Right lobe of liver (tissue), 6 donors: ENCODE measurements around the gene ATP1B3. TPM values are rescaled to one million over a fixed set of nuclear protein-coding genes. Genes with fewer than 3 reads are reported as not detected.
"Not testable (repeated sequence)": the region's sequence is repeated elsewhere in the genome, so short reads cannot be mapped to it uniquely, and the experiment has no call there.

Experiments
- ATAC-seq, 4 donors: fragments of 200-7000 bp; cut with Tn5 transposase; one replicate each; pipeline ENCODE4 v1.9.1; 2020; ENCODE audit warnings: mild to moderate bottlenecking in 4 of 4, moderate library complexity in 4 of 4
- DNase-seq, 3 donors: peaks; one replicate each; pipeline ENCODE4 v3.0.0-alpha.2; 2020
- H3K27ac ChIP-seq, 3 donors: fragments of 200-600 bp; one replicate each; pipeline ENCODE4 v1.8.0; 2022
- H3K27me3 ChIP-seq, 2 donors: fragments of 200-600 bp; one replicate each; pipeline ENCODE4 v1.8.0; 2022
- H3K36me3 ChIP-seq, 4 donors: fragments of 200-600 bp; sonication (generic) in 1 of 4; one replicate each; pipeline versions ENCODE4 v1.5.1 to v1.8.0; 2017 to 2022; ENCODE audit warnings: control low read depth in 1 of 4
- H3K4me1 ChIP-seq, 4 donors: fragments of 200-600 bp; sonication (generic) in 1 of 4; one replicate each; pipeline versions ENCODE4 v1.5.1 to v1.8.0; 2017 to 2022; ENCODE audit warnings: control low read depth in 1 of 4
- H3K4me3 ChIP-seq, 3 donors: fragments of 200-600 bp; one replicate each; pipeline ENCODE4 v1.8.0; 2022
- H3K9me3 ChIP-seq, 4 donors: fragments of 200-600 bp; sonication (generic) in 1 of 4; one replicate each; pipeline versions ENCODE4 v1.5.1 to v1.8.0; 2017 to 2022; ENCODE audit warnings: control low read depth in 1 of 4
- CTCF ChIP-seq, 4 donors: fragments of 200-600 bp in 3 of 4; fragments of 450-650 bp in 1 of 4; IDR thresholded peaks; one replicate each; pipeline versions ENCODE4 v1.5.1 to v1.8.0; 2016 to 2022; ENCODE audit warnings: antibody characterized with exemption in 4 of 4, mild to moderate bottlenecking in 2 of 4
- POLR2A ChIP-seq: fragments of 450-650 bp; IDR thresholded peaks from one replicate; pipeline ENCODE4 v1.6.1; 2017; ENCODE audit warnings: antibody characterized with exemption, mild to moderate bottlenecking
- WGBS: methylation state at CpG from one replicate; pipeline ENCODE4 v1.1.6; 2018; ENCODE audit warnings: low coverage, low lambda C conversion rate; ENCODE audit not compliant: insufficient coverage; ENCODE audit errors: missing lambda C conversion rate; 5-methylcytosine and 5-hydroxymethylcytosine counted together
- intact Hi-C, 2 donors: fragments of 100-400 bp; cut with DNase I; formaldehyde crosslinking; loops; one replicate each; pipeline versions ENCODE4 v1.11.2 to v1.14.1; 2022
- total RNA-seq, 6 experiments: library from RNA; depleted of rRNA in 2 of 6; stranded (reverse); fragments of >200 nt in 2 of 6; fragmentation: NEBNext Ultra II Directional in 3 of 6; extraction: Animal tissue kit (Norgen Biotek cat#: 25700) in 3 of 6; gene quantifications; one replicate each; pipeline versions ENCODE4 v1.1.0 to v1.2.4, GENCODE V29; 2016 to 2023
- donor health status: DM: no; HTN: yes; CAD: no.
- donor health status: DM: no; HTN: no; CAD: no.
- donor health status: DM: no; HTN: no; CAD: no.
- donor health status: DM: no; HTN: yes; CAD: no.
- donor health status: DM: no; HTN: yes; CAD: no.

The ATP1B3 gene
- total RNA-seq, 6 experiments from 2014 or later = 6.6 to 19.4 (median 9.3) TPM

- no peak overlapping the region for H3K27ac ChIP-seq
- intact Hi-C loops = no loop called here
- H3K9me3 ChIP-seq = no peaks in the 10 kb centered on the region
- WGBS = 25% methylated on average over 1 of the region's 1 CpG
- H3K4me3 ChIP-seq = no peak overlapping the region
- H3K36me3 ChIP-seq = no peaks in the 10 kb centered on the region
- TF ChIP-seq POLR2A = no peak
- no peak for TF ChIP-seq CTCF (IDR thresholded peaks at IDR 0.05)
- H3K27me3 ChIP-seq = no peaks in the 10 kb centered on the region
- ATAC-seq (no peak), DNase-seq (no peak)
- peaks cover 0 to 4% (median 0%) of the 10 kb centered on the region in 4 donors for H3K4me1 ChIP-seq
Observed at GRCh38 chr3:141878326-141878725, 1.9 kb downstream of the ATP1B3 start.

GRCh38 chr3:141878817-141879216 lies 2.4 kb downstream of the ATP1B3 start:
- no peak overlapping the region for H3K27ac ChIP-seq
- DNase-seq (no peak), ATAC-seq (no peak)
- peaks cover 0 to 4% (median 0%) of the 10 kb centered on the region in 4 donors for H3K4me1 ChIP-seq
- H3K36me3 ChIP-seq = no peaks in the 10 kb centered on the region
- H3K9me3 ChIP-seq = no peaks in the 10 kb centered on the region
- TF ChIP-seq CTCF (IDR thresholded peaks at IDR 0.05) = no peak
- intact Hi-C loops = no loop called here
- no peaks in the 10 kb centered on the region for H3K27me3 ChIP-seq
- no peak overlapping the region for H3K4me3 ChIP-seq
- 43% methylated on average over 1 of the region's 2 CpGs for WGBS

- DNase-seq (no peak), ATAC-seq (no peak)
- TF ChIP-seq CTCF (IDR thresholded peaks at IDR 0.05) (no peak), POLR2A (no peak)
- Histone ChIP-seq H3K36me3 (no peaks in the 10 kb centered on the region), H3K9me3 (no peaks in the 10 kb centered on the region), H3K4me1 (peaks cover 0 to 4% (median 0%) of the 10 kb centered on the region in 4 donors), H3K4me3 (no peak overlapping the region), H3K27me3 (no peaks in the 10 kb centered on the region), H3K27ac (no peak overlapping the region)
- 78% methylated on average over 4 of the region's 4 CpGs for WGBS
- intact Hi-C loops = loop anchor here in 1 of 2 donors (10.0 kb wide), 1 partner anchor 147 kb away; the partner anchor contains the start of gene RNF7
Observed at GRCh38 chr3:141881702-141882101, 5.3 kb downstream of the ATP1B3 start.

GRCh38 chr3:141887051-141887450 lies 10.6 kb downstream of the ATP1B3 start:
- ATAC-seq (no peak), DNase-seq (no peak)
- Histone ChIP-seq H3K27ac (no peak overlapping the region), H3K27me3 (no peaks in the 10 kb centered on the region), H3K4me3 (no peak overlapping the region), H3K9me3 (no peaks in the 10 kb centered on the region), H3K4me1 (no peaks in the 10 kb centered on the region), H3K36me3 (no peaks in the 10 kb centered on the region)
- intact Hi-C loops = loop anchor here in 1 of 2 donors (10.0 kb wide), 1 partner anchor 152 kb away; the partner anchor contains the start of gene RNF7
- WGBS = 79% methylated on average over 5 of the region's 5 CpGs
- TF ChIP-seq CTCF (IDR thresholded peaks at IDR 0.05) = no peak
- no peak for TF ChIP-seq POLR2A

- no CpG with 5 or more reads among the region's 3 CpGs for WGBS
- not testable (repeated sequence) for H3K4me1 ChIP-seq, H3K9me3 ChIP-seq, ATAC-seq, H3K36me3 ChIP-seq, H3K27me3 ChIP-seq, H3K4me3 ChIP-seq, DNase-seq, H3K27ac ChIP-seq
- intact Hi-C loops = loop anchor here in 1 of 2 donors (10.0 kb wide), 1 partner anchor 154 kb away; the partner anchor contains the start of gene RNF7
Observed at GRCh38 chr3:141888548-141888947, 12.1 kb downstream of the ATP1B3 start.
